GM21737 (cell line): Measurements from ENCODE around the gene CHST3.
"Not testable (repeated sequence)": the region's sequence is repeated elsewhere in the genome, so short reads cannot be mapped to it uniquely, and the experiment has no call there.

ENCODE experiments used
- ATAC-seq: cut with Tn5 transposase; IDR thresholded peaks from one replicate; pipeline ENCODE4 v1.9.1; 2021; ENCODE audit warnings: mild to moderate bottlenecking, moderate library complexity; ENCODE audit not compliant: unreplicated experiment

The CHST3 gene

DNA sequence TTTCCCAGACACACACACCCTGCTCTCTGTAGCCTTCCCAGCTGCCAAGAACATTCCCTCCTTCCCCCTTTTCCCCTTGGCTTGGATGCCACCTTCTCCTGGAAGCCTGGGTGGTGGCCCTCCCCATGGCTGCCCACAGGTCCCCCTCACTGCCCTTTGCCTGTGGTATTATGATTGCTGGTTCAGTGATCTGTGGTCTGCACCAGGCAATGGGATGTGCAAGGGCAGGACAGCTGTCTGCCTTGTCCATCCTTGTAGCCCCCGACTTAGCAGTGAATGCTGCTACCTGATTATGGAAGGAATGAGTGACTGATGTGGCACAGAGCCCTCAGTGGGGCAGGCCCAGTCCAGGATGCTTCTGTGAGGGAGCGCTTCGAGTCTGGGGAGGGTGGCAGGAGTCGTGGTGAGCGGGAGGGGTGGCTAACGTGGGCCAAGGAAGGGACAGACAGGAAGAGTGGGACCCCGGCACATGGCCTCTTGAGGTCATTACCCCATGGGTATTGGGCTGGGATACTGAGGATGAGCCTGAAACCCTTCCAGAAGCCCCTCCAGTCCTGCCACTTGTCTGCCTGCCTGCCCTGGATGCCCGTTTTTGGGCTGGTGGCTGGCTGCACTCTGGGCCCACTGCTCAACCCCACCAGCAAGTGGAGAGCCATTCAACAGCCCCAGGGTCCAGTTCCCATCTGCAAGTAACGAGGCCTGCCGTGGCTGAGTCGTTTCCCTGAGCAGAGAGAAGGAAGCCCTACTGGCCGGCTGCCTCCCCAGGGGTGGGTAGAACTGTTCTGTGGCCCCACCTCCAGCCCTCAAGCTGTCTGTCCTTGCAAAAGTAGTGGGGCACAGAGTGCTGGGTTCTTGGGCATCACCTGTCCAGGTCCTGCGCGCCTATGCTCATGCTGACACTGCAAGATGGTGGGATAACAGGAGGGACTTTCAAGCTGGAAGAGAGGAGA is 8.8 kb downstream of the CHST3 start:
- no peak for ATAC-seq

GRCh38 chr10:71973777-71974488 is 9.7 kb downstream of the CHST3 start:
- no peak for ATAC-seq

DNA sequence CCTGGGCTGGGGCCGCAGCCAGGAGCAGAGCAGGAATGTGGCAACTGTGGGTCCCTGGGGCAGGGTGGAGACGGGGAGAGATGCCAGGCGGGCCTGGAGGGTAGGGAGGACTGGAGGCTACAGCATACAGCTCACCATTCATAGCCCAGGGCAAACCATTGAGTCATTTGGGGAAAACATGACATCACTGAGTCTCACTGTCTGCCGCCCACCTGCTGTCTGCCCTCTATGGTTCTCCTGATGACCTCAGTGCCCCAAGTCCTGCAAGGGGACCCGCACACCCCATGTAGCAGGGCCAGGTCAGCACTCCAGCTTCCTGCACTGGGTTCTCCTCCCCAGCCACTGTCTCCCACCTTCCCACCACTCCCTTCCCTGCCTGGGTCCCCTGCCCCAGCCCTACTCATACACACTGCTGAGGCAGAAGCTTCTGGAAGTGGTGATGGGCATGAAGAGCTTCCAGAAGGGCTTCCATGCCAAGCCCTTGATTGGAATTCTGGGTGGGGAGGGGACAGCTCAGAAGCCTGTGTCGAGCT is 10.4 kb downstream of the CHST3 start:
- no peak for ATAC-seq

- ATAC-seq: no peak
Measured at GRCh38 chr10:71975087-71975870, 11.1 kb downstream of the CHST3 start.

DNA sequence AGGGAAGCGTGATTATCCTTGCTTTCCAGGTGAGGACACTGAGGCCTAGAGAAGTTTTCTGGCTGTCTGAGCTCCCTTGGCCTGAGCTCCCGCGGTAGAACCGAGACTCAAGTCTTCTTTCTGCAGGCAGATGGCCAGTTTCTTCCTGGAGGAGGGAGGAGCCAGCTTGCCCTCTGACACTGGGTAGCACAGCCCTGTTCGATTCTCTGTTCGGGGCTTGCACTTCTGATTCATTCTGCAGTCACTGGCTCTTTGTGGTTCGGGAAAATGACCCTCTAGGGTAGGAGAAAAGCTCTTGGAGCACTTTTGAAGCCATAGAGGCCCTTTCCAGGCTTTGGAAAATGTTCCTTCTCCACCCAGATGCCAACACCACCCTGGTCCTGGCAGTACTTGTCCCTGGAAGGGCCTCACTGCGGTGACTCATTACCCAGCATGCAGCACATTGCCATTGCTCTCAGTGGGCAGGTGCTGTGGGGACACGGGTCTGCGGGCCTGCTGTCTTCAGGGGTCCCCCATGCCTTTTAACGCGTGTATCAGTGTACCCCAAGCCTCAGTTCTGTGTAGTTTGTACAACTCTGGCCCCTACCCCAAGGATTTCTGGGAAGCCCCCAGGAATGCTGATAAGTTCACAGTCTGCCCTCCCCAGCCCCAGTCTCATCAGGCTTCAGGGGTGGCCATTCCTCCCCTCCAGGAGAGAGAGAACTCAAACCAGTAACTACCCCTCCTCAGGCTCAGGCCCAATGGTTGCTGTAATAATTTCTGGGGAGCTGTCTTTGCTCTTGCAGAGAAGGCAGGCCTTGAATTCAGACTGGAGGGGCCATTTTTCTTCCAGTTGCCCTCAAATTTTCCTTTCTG is 11.9 kb downstream of the CHST3 start:
- ATAC-seq: no peak

DNA sequence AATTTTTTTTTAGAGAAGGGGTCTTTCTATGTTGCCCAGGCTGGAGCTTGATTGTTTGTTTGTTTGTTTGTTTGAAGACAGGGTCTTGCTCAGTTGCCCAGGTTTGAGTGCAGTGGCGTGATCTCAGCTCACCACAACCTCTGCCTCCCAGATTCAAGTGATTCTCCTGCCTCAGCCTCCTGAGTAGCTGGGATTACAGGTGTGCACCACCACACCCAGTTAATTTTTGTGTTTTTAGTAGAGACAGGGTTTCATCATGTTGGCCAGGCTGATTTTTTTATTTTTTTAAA is 13.4 kb downstream of the CHST3 start:
- not testable (repeated sequence) for ATAC-seq

GRCh38 chr10:71978476-71978875 is 14.3 kb downstream of the CHST3 start:
- no peak for ATAC-seq

DNA sequence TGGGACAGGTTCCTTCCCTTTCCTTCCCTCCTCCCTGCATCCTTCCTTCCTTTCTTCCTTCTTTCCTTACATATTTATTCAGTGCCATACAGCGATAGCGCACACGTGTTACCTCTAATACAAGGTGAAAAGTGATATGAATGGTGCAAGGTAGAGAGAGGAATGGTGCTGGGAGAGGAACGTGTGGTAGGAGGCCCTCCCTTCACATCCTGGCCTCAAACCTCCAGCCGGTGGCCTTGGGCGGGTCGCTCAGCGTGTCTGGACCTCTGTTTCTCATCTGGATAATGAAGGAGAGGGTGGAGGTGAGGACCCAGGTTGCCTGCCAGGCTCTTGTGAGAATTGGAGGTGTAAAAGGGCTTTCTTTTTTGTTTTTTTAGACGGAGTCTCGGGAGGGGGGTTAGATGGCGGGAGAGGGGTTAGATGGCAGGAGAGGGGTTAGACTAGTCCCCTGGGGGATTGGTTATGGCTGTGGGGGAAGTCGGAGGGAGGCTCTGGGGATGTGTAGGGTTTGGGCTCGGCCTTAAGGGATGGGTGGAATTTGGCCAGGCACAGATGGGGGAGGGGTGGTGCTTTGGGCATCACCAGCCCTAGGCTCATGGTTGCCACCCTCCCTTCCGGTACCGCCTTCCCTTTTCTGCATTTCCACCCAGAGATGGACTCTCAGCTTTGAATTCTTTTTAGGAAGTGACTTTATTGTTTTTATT is 14.9 kb downstream of the CHST3 start:
- no peak for ATAC-seq

GRCh38 chr10:71979692-71980062 is 15.5 kb downstream of the CHST3 start:
- no peak for ATAC-seq

GRCh38 chr10:71980181-71981014 is 16.2 kb downstream of the CHST3 start:
- ATAC-seq: no peak

GRCh38 chr10:71981015-71981875 is 17.1 kb downstream of the CHST3 start:
- ATAC-seq: no peak

DNA sequence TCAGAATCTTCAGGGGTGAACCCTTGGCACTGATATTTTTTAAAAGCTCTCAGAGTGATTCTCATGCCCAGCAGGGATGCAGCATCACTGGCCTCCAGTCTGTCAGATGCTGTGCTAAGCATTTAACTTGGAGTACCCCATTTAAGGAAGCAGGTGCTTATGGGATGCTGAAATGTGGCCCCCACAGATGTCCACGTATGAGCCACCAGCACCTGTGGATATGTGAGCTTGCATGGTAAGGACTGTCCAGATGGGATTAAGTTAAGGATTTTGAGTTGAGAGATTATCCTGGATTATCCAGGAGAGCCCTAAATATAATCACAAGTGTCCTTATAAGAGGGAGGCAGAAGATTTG is 17.7 kb downstream of the CHST3 start:
- no peak for ATAC-seq

GRCh38 chr10:71982269-71983178 is 18.3 kb downstream of the CHST3 start:
- no peak for ATAC-seq

DNA sequence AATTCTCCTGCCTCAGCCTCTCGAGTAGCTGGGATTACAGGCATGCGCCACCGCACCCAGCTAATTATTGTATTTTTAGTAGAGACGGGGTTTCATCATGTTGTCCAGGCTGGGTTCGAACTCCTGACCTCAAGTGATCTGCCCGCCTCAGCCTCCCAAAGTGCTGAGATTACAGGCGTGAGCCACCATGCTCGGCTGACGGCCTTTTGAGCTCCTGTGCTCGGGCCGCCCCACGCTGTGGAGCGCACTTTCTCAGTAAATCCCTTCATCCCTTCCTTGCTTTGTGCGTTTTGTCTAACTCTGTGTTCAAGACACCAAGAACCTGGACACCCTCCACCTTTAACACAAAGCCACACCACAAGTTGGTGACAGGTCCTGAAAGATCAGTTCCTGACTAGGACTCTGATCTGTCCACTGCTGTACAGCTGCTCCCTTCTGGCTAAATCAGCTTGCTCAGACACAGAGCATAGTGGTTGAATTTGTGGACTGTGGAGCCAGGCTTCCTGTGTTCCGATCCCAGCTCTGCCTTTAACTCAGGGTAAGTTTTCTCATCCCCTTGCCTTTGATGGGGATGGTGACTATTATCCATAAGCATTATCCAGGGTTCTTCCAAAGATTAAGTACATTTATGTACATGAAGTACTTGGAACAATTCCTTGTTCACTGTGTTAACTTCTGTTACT is 20.1 kb downstream of the CHST3 start:
- ATAC-seq: no peak

DNA sequence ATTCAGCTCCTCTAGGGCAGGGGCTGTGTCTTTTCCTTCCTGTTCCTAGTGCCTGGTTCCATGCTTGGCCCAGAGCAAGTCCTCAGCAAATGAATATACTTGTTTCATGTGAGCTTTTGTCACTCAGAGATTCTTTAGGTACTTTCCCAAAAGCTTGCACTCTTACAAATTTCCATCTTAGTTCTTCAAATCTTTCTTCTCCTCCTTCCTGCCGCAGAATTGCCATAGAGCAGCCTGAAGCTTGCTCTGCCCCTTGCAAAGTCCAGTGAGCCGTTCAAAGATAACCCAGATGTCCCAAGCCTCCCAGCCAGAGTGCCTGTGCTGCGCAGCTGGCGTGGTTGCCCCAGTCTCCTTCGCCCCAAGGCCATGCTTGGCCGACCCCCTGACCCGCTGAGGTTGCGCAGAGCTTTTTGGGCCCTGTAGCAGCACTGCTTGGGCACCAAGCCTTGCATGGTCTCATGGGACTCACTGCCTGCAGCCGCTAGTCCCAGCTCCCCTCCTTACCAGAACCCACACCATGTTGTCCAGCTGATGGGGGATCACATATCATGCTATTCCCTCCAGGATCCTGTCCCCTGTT is 20.7 kb downstream of the CHST3 start:
- ATAC-seq: no peak
